Middle frontal gyrus (tissue), 1 donor: ENCODE data around the gene RFX2.
A peak's percentile ranks its signal among the peaks of the same experiment; 100 is the strongest.
"Not testable (repeated sequence)": the region's sequence is repeated elsewhere in the genome, so short reads cannot be mapped to it uniquely, and the experiment has no call there.

Experiments used
- DNase-seq: peaks from one replicate; pipeline ENCODE4 v3.0.0-alpha.2; 2015; ENCODE audit warnings: low spot score; ENCODE audit errors: extremely low spot score

The RFX2 gene

DNA sequence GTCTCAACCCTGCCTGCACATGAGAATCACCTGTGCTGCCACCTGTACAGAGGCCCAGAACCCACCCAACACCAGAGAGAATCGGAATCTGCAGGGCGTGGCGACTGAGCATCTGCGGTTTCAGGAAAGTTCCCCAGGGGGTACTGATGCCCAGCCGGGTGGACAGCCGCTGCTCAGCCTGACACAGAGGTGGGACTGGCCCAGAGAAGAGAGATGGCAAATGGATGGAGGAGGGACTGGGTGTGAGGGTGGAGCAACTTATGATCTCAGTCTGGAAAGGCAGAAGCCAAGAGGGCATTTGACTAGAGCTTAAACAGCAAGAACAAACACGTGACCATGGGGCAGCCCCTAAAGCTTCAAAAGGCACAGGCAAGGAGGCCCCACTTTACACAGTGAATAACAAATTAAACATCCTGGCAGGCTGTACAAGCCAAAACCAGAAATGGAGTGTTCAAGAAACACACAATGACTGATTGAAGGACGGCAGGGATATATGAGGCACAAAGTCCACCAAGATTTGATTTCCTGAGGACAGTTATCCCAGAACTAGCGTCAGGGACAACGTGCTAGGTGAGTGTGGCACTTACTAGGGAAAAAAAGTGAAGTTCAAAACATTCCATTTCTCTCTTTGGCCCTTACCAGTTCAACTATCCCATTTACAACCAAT, 135.4 kb downstream of the RFX2 start:
- DNase-seq: no peak

DNA sequence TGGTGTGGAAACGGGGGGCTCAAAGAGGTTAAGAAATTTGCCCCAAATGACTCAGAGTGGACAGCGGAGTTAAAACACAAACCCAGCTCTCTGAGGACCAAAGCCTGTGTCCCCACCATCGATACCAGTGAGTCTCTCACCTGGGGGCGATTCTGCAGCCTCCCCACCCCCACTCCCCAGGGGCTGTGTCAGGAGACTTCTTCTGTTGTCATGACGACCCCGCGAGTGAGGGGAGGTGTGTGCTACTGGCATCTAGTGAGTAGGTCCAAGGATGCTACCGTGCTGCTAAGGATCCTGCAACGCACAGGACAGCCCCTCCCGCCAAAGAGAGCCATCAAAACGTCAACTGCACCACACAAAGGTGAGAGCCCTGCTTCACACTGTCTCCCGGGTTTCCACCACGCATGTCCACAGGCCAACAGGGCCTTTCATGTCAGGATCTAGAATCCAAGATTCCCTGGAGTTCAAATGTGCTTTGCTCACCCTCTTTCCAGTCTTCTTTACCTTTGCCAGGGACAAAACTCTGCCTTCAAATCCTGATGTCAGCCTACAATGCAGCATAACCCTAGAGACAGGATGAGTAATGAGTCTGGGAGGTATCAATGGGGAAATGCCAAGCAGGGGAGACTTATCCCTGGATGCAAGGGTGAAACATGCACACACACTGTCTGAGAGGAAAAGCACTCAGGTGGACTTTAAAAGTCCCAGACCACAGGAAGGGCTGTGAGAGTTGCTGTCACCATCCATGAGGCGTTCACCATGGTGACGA, 136.2 kb downstream of the RFX2 start:
- no peak for DNase-seq

DNA sequence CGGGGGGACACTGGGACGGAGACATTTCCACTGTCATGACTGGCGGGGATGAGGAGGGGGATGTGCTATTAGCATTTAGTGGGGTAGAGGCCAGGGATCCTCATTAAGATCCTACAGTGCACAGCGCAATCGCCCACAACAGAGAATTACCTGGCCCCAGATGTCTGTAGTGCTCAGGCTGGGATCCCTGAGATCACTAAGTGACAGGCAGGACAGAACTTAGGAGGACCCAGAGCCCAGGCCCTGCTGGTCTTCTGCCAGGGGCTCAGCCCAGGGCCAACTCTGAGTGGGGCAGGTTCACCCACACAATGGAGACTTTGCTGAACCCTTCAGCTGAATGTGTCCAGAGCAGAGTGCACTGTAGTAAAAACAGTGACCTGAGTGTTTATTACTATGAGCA, 136.9 kb downstream of the RFX2 start:
- DNase-seq: no peak

DNA sequence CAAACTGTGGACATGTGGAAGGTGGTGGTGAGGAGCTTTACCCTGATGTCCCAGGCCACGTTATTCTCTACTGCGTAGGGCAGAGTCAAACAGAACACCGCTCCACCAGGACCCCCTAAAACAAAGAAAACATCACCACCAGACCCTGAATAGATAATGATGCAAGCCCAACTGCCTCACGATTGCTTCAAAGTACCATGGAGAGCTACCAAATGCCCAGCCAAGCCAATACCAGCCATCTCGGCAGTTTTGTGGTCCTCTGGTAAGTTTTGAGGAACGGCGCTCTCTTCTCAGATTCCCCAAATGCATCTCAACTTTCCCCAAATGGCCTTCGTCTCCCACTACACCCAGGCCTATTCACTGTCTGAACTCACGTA, 138.0 kb downstream of the RFX2 start:
- DNase-seq: no peak

DNA sequence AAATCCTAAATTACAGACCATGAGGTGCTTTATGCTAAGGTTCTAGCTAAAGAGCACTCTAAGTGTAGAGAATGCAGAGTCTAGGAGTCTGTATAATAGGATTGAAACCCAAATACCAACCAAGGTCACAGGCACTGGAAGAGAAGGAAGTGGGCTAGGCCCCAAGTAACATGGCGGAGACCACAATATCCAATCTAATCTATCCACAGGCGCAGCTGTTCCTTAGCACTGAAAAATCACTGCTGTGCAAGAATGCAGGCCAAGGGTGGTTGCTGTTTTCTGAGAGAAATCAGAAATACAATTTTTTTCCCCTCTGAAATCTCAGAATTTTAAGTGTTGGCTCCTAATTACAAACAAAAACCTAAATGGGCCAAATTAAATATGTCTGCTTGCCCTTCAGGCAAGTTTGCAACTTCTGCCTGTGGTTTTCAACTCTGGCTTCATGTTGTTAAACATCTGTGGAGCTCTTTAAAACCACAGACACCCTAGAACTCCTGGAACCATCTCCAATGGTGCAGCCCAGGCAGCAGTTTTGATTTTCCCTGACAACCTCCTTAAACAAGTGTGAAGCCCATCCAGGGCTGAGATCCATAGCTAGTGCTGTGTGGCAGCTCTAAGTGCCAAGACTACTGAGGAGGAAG, 138.5 kb downstream of the RFX2 start:
- DNase-seq: no peak

DNA sequence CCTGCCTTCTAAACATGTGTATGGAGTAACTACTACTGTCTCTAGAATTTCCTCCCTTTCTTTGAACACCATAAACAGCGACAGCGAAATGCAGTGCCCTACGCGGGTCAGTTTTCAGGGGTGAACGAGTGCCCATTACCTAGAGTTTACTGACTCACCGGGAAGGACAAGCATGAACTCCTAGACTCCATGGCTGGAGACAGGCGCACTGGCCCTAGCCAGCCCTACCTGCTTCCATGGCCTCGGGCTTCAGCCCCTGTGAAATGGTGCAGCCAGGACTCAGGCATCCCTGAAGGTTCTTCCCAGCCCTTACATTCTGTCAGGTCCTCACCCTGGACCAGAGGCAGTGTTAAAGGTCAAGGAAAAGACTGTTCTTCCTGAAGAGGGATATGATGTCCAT, 140.8 kb downstream of the RFX2 start:
- no peak for DNase-seq

DNA sequence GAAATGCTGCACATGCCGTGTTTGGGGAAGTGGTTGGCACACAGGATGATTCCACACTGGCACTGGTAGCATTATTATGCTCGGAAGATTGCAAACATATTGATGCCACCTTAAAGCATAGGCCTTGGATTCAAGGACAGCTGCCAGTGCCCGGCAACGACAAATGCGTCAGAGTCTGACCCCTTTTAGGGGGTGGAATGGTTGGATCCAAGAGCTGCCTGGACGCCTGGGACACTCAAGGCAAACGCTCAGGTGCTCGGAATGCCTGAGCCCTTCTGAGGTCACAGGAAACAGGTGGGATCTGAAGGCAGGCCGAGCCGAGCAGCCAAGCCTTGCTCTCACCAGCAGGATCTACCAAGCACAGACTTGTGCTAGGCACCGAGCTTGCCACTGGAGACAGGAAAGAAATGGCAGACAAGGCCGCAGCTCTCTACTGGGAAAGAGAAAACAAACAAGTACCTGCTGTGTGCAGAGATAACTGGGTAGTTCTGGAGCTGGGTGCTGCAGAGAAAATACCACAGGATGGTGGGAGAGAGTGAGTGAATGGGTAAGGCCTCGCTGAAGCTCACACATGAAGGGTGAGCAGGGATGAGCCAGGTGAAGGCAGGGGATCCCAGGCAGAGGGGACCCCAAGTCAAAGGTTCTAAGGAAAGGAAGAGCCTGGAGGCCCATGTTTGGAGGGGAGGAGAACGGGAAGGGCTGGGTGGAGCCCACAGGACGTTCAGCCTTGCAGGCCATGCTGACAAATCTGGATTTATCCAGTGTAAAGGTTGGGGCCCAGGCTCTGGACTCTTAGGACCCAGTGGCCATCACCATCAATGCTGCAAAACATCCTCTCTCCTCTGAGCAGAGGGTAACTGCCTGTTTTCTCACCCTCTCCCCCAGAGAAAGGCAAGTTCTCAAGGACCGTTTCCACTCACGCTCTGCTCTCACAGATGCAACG, 141.6 kb downstream of the RFX2 start:
- DNase-seq: no peak

DNA sequence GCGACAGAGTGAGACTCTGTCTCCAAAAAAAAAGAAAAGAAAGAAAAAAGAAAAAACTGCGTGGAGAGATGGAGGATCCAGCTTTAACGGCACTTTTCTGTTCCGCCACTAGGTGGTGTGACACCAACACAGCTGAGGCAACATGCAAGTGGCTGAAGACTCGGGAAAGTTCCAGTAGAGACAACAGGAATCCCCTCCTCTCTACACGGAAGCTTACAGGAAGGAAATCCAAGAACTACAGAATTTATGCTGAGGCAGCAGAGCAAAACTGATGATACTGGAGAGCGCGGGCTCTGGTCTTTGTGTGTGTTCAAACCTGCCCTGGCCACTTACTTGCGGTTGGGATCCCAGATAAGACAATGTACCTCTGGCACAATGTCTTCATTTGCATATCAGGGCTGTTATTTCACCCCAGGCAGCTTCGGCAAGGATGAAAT, 142.3 kb downstream of the RFX2 start:
- DNase-seq: peak; percentile 39

DNA sequence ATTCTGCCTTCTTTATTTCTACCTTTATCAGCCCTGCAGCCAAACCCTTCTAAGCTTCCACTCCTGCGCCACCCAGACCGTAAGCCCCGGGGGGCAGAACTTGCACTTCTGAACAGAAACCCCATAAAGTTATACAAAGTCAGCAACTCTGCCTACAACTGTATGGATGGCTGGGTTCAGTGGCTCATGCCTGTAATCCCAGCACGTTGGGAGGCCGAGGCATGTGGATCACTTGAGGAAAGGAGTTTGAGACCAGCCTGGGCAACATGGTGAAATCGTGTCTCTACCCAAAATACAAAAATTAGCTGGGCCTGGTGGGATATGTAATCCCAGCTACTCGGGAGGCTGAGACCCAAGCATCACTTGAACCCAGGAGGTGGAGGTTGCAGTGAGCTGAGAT, 142.7 kb downstream of the RFX2 start:
- no peak for DNase-seq

DNA sequence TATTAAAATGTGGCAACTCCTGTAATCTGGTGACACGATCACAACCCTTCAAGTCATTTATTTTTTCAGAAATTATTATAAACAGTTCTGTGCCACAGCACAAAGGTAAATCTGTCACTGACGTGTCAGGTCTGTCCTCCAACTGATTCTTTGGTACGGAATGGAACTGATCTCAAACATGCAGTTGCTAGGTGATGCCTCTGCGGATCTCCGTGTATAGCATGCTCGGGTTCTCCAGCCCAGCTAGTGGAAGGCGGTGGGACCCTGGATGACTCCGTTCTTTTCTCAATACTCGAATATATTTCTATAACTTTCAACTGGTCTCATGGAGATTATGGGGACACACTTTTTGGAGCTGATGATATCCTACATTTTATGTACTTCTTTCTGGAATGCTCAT, 143.4 kb downstream of the RFX2 start:
- no peak for DNase-seq

DNA sequence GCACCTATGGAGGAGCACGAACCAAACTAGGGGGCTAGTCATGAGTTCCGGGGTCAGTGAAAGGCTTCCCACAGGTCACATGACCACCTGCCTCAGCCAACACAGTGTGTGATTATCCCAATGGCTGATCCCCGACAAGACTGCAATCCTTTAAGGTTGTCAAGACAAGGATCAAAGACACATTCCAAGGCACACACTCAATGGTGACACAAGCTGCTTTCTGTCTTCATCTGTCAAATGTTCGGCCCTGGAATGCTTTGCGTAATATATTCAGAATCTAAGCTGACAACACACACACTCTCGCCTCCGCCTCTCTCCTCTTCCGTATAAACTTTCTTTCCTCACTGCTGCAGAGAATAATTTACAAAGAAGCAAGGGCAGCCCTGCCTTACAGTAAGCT, 144.1 kb downstream of the RFX2 start:
- DNase-seq: no peak

DNA sequence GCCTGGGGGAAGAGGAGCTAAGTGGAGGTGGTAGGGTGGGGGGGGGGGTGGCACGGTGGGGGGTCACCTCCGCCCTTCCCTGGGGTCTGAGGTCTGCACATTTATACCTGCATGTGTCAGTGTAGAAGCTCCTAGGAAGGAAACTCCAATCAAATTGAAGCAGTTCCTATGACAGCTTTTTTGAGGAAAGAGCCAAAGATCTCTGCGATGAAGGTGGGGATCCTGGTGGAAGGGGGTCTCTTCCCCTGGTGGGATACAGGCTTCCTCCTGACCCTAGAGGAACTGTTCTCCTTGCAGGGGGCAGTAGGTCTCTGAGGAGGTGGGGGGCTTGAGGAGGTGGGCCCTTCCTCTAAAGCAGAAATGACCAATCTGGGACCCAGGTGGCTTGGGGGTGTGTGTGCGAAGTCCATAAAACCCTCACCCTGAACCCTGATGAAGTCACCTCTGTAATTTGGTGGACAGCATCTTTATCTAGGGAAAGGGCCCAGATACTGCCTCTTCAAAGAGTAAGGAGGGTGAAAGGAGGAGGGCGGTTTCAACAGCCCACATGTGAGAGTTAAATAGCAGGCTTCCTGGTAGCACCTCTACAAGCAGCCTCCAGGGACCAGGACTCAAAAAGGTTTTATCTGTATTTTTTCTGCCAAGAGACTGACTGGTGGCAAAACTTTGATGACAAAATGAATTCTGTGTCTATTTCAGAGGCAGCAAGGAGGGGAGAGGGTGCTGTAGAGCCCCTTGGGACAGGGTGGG, 145.3 kb downstream of the RFX2 start:
- no peak for DNase-seq

DNA sequence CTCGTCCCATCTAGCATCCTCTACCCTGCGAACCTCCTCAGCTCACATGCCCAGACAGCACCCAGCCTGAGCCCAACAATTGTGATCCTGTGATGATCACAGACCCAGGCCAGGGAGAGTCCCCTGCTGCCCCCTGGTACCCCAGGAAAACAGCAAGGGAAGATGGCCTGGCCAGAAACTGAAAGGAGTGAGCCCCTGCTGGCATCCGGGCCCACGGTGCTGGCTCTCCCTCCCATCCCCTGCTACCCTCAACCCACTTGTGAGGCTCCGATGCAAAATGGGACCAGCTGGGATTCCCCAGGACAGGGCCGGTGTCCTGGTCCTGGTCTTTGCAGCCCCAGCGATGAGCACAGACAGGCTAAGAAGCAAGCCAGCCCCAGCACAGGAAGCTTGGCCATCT, 146.4 kb downstream of the RFX2 start:
- DNase-seq: no peak

DNA sequence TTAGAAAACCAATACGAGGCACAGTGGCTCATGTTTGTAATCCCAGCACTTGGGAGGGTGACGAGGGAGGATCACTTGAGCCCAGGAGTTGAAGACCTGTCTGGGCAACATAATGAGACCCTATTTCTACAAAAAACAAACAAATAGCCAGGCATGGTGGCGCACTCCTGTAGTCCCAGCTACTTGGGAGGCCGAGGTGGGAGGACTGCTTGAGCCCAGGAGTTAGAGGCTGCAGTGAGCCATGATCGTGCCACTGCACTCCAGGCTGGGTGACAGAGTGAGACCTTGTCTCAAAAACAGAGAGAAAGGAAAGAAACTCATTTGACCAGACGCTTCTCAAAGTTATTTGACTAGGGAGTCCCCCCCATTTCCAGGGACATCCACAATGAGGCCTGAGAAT, 147.0 kb downstream of the RFX2 start:
- DNase-seq: not testable (repeated sequence)

DNA sequence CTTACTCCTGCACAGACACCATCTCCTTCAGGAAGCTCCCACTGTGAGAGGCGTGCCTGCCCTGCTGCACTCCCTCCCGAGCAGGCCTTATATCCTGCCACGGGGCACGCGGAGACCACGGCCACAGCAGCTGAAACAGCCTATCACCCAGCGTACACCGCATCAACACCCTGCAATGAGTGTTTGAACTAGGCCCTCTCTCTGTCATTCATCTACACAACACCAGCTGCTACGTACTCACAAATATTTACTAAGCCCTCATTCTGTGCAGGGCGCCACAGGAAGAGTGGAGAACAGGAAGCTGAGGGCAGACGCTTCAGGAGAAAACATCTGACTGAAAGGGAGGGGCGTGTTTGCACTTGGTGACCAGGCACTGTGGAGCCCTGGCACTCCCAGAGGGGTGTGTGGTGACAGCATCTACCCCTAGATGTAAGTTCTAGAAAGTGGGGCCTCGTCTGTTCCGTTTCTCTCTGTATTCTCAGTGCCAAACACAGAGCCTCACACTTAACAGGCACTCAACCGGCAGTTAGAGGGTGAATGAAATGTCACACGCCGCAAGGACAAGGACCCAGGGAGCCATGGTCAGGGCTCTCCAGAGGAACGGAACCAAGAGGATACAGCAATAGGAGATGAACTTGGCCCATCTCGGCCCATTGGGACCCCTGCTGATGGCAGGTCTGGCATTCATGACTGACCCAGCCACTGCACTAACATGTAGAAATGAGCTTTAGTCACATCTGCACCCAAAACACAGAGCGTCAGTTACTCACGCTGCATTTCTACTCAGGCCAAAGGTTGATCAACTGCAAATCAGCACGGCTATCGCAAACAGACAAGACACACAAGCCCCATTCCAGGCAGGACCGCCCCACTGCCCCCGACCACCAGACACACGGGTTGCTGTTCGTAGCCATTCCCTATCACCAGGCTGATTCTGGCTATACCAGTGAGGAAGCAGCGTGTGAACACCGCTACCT, 148.0 kb downstream of the RFX2 start:
- DNase-seq: no peak

DNA sequence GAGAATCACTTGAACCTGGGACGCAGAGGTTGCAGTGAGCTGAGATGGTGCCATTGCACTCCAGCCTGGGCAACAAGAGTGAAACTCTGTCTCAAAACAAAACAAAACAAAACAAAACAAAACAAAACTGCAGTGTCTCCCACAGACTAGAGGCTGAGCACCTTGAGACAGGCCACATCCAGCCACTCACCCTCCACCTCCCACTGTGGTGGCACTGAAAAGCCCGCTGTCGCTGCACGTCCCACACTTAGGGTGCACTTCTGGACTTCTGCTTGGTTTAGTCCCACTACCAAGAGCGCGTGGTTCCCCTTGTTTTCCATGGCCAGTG, 148.7 kb downstream of the RFX2 start:
- DNase-seq: not testable (repeated sequence)

DNA sequence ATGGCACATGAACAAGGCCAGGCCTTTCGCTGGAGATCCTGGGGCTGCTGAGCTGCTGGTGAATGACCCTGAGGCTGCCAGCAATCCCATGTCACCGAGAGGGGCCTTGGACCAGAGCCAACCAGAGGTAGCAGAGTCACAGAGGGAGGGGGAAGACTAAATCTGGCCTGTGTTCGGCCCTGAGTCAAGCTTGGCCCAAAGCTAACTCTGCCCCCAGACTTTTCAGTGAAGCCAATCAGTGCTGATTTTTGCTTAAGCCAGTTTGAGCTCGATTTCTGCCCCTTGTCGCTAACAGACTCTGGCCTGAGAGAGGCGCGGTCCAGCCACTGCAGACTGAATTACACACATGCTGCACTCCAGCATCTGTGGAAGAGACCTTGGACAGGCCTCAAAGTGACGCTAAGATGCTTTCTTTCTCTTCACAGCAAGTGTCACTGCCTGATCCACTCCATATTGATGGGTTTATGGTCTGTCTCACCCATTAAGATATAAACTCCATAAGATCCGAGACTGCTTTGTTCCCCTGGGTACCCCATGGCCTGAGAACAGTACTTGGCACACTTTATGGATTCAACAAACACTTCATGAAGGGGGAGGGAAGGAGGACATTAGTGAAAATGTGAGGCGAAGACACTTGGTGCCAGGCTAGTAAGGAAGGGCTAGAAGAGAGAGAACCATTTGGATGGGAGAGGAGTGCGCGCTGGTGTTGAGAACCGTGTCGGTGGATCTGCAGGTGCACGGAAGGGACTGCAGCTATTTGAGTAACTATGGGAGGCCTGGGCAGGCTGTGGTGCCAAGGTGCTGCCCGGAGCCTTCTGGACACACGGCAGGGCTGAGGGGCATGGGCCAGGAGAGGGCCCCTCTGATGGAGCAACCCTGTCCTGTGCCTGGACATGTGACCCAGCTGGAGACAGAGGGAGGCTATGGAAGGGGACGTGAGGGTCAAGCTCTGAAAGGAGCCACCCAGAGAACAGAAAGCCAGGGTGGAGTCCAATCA, 150.0 kb downstream of the RFX2 start:
- DNase-seq: no peak

DNA sequence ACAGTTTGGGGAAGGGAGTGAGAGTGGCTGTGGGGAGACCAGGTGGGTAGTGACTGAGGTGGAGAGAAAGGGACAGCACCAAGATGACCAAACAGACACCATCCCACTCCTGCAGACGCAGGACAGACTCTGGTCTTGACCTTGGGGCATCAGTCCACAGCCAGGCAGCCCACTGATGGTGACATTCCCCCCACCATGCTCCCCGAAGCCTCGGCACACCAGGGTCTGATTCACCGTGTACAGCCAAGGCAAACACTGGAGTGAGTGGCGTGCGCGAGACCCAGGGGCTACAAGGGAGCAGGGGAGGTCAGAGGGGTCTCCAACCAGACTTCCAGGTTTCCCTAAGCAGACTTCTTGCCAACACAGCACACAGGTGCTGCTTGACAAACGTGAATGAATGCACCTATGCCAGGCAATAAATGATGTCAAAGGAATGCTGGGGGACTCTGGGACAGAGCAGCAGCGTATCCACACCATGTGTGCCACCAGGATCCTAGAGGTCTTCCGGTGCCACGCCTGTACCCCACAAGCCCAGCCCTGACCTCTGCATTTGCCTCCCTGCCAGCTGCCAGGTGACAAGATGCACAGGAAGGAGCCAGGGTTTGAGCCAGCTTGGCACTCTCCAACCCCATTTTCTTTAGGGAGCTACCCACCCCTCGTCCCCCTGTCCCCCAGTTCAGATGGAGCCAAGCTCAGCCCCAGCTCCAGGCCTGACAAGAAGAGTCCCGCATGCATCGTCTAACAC, 150.9 kb downstream of the RFX2 start:
- no peak for DNase-seq
